ENCODE results near the gene UCN3. TPM values are rescaled to one million over a fixed set of nuclear protein-coding genes. Genes with fewer than 3 reads are reported as not detected.
"Not testable (repeated sequence)": the region's sequence is repeated elsewhere in the genome, so short reads cannot be mapped to it uniquely, and the experiment has no call there.

UCN3 gene
- total RNA-seq, 4 donors from 2014 or later = not detected

DNA sequence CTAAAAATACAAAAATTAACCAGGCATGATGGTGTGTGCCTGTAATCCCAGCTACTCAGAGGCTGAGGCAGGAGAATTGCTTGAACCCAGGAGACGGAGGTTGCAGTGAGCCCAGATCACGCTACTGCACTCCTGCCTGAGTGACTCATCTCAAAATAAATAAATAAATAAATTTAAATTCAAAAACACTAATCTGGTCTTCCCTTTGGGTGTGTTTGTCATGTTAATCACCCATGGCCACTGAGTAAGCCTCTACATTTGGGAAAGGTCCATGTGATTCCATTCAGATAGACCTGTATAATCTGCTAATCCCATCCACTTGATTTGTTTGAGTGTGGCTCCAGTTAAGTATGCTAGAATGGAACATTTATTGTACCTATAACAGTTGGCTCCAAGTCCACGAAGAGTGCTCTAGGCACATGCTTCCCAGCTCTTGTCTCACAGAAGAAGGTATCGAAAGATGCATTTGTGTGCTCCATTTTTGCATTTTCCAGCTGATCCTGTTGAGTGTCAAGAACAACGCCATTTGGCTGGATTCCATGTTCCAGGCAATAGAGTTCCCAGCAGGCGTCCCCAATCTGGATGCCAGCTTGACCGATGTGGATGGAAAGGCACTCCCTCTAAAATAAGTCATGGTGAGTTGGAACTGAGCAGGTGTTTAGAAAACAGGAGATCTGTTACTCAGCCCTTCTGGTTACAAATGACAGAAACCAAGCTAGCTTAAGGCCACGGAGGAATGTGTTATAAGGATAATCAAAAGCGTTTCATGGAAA is 35.9 kb downstream of the UCN3 start:
- intact Hi-C loops (cut with DNase I) = no loop called here
- no peak for TF ChIP-seq CTCF (IDR thresholded peaks at IDR 0.05)
- TF ChIP-seq POLR2A (IDR thresholded peaks at IDR 0.05) = no peak
- Histone ChIP-seq H3K27ac (no peak overlapping the region), H3K27me3 (no peaks in the 10 kb centered on the region), H3K9me3 (no peaks in the 10 kb centered on the region), H3K4me3 (replicated peaks in 1 of 3) (no peak overlapping the region), H3K36me3 (no peaks in the 10 kb centered on the region), H3K4me1 (peaks cover 0 to 3% of the 10 kb centered on the region in 2 donors)
- DNase-seq = no peak
- WGBS, 2 donors = 89 to 93% methylated on average over 9 of the region's 9 CpGs

GRCh38 chr10:5402798-5403197 is 38.0 kb downstream of the UCN3 start:
- no peak for DNase-seq
- no peaks in the 10 kb centered on the region for H3K36me3 ChIP-seq
- TF ChIP-seq CTCF (IDR thresholded peaks at IDR 0.05) (no peak), POLR2A (IDR thresholded peaks at IDR 0.05) (no peak)
- H3K4me3 ChIP-seq (replicated peaks in 1 of 3) = no peak overlapping the region
- 89 to 93% methylated on average over 3 of the region's 3 CpGs for WGBS, 2 donors
- no peak overlapping the region for H3K27ac ChIP-seq
- intact Hi-C loops (cut with DNase I) = no loop called here
- H3K9me3 ChIP-seq = no peaks in the 10 kb centered on the region
- no peaks in the 10 kb centered on the region for H3K27me3 ChIP-seq
- no peaks in the 10 kb centered on the region for H3K4me1 ChIP-seq

DNA sequence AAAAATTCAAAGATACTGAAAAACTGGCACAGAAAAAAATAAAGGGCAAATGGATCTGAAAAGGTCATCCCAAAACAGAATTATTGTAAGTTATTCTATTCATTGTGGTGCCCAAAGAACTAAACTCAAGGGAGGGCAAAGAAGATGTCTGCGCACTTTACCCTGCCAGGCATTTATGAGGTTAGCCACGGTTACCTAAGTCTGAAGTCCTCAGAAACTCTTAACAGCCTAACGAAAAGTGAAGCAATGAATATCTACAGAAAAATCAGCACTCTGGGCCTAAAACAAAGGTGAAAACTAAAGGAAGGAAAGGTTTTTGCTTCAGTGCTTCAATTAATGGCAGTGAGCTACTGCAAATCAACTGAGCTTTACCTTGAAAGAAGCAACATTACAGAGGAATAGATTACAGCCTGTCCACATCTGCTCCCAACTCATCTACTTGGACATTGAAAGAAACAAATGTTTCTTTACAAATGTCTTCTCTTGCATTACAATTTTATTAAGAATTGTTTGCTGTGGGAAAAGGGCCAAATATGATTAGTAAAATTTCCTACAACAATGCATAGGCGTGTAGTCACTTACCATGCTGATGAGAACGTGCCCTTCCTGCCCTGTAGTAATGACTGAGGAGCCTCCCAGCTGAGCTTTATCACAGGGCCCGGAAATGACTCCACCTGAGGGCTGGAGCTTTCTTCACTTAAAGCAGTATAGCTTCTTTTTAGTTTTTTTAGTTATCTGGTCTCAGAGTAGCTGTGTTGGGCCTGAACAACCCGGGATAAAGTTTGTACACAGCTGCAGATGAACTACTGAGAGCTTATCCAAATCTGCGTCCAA is 39.7 kb downstream of the UCN3 start, which contains the start of gene TUBAL3:
TSS of gene TUBAL3 (minus strand) at position 621 of the 834 bp plus-strand sequence. CDS start at position 585, 36 bp downstream.
- no peaks in the 10 kb centered on the region for H3K4me1 ChIP-seq
- no peaks in the 10 kb centered on the region for H3K36me3 ChIP-seq
- 70 to 78% methylated on average over 8 of the region's 8 CpGs for WGBS, 2 donors
- intact Hi-C loops (cut with DNase I) = no loop called here
- no peak for TF ChIP-seq POLR2A (IDR thresholded peaks at IDR 0.05)
- no peak for TF ChIP-seq CTCF (IDR thresholded peaks at IDR 0.05)
- H3K4me3 ChIP-seq (replicated peaks in 1 of 3) = no peak within 1 kb of the TSS
- no peaks in the 10 kb centered on the region for H3K27me3 ChIP-seq
- no peak within 1 kb of the TSS for H3K27ac ChIP-seq
- DNase-seq = no peak
- no peaks in the 10 kb centered on the region for H3K9me3 ChIP-seq

DNA sequence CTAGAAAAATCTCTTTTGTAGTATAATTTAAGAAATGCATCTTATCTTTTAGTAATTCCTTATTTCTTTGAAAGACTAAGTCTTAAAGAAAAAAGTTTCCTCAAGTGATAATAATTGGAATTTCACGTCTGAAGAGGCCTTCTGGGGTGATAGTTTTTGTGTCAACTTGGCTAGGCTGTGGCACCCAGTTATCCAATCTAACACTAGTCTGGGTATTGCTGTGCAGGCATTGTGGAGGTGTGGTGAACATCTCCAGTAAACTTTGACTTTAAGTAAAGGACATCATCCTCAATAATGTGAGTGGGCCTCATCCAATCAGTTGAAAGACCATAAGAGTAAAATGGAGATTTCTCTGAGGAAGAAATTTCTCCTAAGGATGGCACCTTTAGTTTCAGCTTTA is 42.2 kb downstream of the UCN3 start:
- intact Hi-C loops (cut with DNase I) = no loop called here
- H3K27ac ChIP-seq = no peak overlapping the region
- WGBS, 2 donors = 59 to 62% methylated on average over 1 of the region's 1 CpG
- no peak for DNase-seq
- no peak overlapping the region for H3K4me3 ChIP-seq (replicated peaks in 1 of 3)
- H3K36me3 ChIP-seq = no peaks in the 10 kb centered on the region
- H3K9me3 ChIP-seq = no peaks in the 10 kb centered on the region
- no peak for TF ChIP-seq POLR2A (IDR thresholded peaks at IDR 0.05)
- no peak for TF ChIP-seq CTCF (IDR thresholded peaks at IDR 0.05)
- no peaks in the 10 kb centered on the region for H3K4me1 ChIP-seq
- no peaks in the 10 kb centered on the region for H3K27me3 ChIP-seq

GRCh38 chr10:5410787-5411186 is 46.0 kb downstream of the UCN3 start:
- H3K9me3 ChIP-seq; H3K4me3 ChIP-seq (replicated peaks in 1 of 3); H3K36me3 ChIP-seq; intact Hi-C loops (cut with DNase I); H3K27ac ChIP-seq; DNase-seq; H3K27me3 ChIP-seq; H3K4me1 ChIP-seq: not testable (repeated sequence)
